SKM-1 (cell line): Measurements from ENCODE around the gene P2RX6.
"Not testable (repeated sequence)": the region's sequence is repeated elsewhere in the genome, so short reads cannot be mapped to it uniquely, and the experiment has no call there.

Experiments
- DNase-seq: peaks from one replicate; lab custom pipeline; 2025; ENCODE audit not compliant: unreplicated experiment; lab: John Stamatoyannopoulos, UW

P2RX6 gene

DNA sequence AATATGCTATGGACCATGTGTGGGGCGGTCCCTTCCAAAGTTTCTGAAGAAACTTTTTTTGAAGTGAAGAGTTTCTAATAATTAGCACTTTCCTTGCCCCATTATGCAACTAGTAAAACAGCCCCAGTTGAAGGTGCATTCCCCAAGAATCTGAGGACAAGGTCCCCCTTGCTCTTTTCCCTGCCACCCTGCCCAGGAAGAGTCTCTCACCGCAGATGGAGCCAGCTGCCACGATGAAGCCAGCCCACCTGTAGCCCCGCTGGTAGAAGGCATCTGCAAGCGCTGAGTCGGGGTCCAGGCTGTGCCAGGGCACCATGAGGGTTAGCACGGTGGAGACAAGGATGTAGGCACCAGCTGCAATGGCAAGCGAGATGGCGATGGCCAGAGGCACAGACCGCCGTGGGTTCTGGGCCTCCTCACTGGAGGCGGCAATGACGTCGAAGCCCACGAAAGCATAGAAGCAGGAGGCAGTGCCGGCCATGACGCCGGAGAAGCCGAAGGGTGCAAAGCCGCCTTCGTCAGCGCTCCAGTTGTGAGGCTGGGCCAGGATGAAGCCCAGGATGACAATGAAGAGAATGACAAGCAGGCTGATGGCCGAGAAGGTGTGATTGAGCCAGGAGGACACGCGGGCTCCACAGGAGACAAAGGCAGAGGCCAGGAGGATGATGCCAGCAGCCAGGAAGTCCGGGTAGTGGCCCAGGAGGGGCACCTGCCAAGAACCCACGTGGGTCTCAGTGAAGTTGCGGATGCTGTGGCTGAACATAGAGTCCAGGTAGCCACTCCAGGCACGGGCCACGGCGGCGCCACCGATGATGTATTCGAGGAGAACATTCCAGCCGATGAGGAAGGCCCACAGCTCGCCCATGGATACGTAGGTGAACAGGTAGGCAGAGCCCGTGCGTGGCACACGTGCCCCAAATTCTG is 15.9 kb downstream of the P2RX6 start:
- no peak for DNase-seq

GRCh38 chr22:21031545-21032036 is 16.6 kb downstream of the P2RX6 start:
- DNase-seq: no peak

GRCh38 chr22:21032037-21032867 is 17.3 kb downstream of the P2RX6 start, which contains the start of gene SLC7A4:
Gene SLC7A4 (minus strand): TSS chr22:21032561. CDS start chr22:21031812, 749 bp downstream.
- DNase-seq: no peak

DNA sequence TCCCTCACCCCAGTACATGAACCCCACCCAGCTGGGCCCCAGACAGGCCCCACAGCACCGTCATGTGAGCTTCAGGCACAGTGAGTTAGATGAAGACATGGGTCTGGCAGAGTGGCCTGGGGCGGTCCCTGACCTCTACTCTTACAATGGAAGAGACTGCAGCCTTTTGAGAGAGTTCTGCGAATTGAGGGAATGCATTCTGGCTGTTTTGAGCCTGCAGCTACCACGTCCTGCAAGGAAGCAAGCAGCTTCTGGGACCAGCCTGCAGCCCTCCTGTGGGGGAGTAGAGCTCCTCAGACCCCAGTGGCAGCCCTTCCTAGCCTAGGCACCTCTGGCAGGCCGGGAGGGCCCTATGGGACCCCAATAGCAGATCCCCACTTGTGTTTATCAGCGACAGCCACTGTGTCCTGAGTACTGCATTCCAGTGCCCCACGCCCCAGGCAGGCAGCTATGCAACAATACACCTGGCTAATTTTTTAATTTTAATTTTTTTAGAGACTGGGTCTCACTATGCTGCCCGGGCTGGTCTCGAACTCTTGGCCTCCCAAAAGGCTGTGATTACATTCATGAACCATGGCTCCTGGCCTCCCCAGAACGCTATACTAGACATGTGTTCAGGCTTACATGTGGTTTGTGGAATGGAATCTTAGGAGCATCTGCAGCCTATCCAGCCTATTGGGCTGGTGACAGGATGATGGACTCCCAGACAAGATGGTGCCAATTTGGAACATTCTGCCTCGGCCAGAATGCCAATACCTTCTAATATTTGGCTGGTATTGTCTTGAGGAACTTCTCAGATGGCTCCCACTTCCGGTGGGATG is 18.1 kb downstream of the P2RX6 start:
- DNase-seq: no peak

- DNase-seq: no peak
Measured at GRCh38 chr22:21033895-21034294, 18.9 kb downstream of the P2RX6 start.

GRCh38 chr22:21034989-21035388 is 20.0 kb downstream of the P2RX6 start:
- DNase-seq: no peak

GRCh38 chr22:21038405-21038804 is 23.4 kb downstream of the P2RX6 start:
- DNase-seq: no peak

DNA sequence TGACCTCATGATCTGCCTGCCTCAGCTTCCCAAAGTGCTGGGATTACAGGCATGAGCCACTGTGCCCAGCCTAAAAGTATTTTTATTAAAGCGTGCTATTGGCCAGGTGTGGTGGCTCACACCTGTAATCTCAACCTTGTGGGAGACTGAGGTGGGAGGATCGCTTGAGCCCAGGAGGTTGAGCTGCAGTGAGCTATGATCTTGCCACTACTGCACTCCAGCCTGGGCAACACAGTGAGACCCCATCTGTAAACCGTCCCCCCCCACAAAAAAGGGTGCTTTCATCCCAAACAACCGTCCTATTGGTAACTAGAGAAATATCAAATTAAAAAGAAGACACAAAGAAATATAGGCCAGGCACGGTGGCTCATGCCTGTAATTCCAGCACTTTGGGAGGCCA is 24.2 kb downstream of the P2RX6 start:
- DNase-seq: not testable (repeated sequence)

DNA sequence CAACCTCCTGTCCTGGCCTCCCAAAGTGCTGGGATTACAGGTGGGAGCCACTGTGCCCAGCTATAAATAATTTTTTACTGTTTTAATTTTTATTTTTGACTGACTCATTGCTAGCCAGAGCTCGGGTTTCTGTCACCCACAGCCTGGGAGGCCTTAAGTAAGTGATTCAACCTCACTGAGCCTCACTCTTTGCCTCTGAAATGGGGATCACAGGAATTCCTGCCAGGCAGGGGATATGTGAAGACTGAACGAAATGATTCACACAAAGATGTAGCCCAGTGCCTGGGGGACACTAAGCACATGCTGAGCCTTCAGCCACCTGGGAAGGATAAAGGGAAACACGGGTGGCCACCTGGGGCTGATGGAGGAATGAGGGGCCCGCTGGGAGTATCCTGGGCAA is 27.0 kb downstream of the P2RX6 start:
- no peak for DNase-seq

DNA sequence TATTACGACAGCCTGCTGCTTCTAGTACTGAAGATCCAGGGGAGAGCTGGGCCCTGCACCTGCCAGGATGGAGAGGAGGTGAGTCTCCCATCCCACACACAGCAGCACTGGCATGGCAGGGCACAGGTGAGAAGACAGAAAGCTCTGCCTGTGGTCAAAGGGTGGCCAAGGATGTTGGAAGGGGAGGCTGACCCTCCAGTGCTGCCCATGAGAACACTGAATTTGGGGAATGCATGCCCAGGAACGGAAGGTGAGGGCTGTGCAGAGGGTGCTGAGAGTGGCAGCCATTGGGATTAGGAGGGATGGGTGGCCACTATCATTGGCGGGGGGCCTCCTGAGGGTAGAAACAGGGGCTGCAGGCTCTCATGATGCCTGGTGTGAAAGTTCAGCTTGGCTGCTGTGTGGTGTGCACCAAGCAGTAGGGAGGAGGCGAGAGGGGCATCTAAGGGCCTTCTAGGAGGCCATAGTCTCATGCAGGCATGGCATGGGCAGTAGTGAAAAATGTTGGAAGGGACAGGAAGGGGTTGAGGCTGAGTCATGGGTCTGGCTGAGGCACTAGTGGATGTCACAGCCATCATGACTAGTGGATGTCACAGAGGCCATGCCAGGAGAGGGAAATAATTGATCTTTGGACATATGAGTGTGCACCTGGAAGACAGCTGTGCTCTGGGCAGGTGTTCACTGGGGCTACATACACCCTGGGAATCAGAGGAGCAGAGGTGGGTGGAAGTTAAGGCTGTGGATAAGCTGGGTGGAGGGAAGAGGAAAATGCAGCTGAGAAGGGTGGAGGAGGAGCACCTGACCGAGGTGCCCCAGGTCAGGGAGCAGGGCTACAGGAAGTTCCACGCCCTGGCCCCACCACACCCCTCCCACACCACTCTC is 28.3 kb downstream of the P2RX6 start:
- DNase-seq: no peak

GRCh38 chr22:21043860-21044535 is 29.0 kb downstream of the P2RX6 start:
- no peak for DNase-seq

GRCh38 chr22:21044931-21045584 is 30.1 kb downstream of the P2RX6 start:
- no peak for DNase-seq

- peak; percentile 19 for DNase-seq
Measured at GRCh38 chr22:21045585-21046294, 30.8 kb downstream of the P2RX6 start, which contains the start of gene LRRC74B. Gene LRRC74B (plus strand): TSS chr22:21045946. CDS start chr22:21045987, 41 bp downstream.

DNA sequence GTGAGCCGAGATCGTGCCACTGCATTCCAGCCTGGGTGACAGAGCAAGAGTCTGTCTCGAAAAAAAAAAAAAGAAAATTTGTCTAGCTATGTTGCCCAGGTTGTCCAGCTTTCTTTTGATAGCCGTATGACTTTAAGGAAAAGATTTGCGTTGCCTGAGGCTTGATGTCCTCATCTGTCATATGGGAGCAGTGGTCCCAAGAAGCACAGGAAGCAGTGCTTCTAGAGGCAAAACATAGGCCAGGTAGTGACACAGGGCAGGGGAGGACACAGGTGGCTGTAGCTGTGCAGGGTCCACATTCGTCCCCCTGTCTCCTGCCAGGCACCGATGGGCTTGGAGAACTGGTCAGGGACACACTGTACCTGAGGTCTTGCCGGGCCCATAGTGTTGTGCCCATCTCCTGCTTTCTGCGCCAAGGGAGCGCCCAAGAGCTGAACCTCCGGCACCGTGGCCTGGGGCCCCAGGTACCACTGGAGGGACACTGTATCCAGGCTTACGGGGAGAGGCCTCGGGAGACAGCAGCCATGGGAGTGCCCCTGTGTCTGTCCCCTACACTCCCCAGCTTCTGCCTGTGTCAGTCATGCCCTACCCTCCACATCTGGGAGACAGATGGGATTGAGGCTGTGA is 32.2 kb downstream of the P2RX6 start:
- DNase-seq: no peak

GRCh38 chr22:21047730-21048129 is 32.8 kb downstream of the P2RX6 start:
- DNase-seq: no peak

DNA sequence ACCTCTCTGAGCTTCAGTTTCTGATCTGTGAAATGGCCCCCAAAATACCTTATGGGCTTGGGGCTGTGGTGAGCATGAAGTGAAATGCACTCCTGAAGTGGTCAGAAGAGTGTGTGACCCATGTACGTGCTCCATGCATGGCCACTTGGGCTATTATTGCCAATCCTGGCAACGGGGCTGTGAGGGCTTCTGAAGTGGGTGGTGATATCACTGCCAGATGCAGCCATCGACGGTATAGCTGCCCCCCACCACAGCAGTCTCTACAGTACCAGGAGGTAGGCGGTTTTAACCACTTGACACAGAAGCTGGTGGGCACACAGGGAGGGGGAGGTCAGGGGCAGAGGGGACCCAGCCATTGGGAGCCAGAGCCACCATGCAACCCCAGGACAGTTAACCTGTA is 33.5 kb downstream of the P2RX6 start:
- not testable (repeated sequence) for DNase-seq

DNA sequence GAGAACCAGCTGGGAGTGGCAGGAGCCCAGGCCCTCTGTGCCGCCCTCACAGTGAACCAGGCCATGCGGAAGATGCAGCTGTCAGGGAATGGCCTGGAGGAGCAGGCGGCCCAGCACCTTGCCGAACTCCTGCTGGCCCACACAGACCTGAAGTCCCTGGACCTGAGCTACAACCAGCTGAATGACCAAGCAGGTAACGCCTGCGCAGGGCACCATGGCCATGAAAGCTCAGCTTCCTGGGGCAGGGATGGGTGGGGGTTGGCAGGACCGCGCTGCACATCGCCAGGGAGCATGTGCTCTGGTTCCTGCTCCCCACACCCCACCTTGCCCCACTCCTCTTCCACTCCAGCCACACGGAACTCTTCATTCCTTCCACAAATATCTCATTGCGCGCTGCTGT is 34.0 kb downstream of the P2RX6 start:
- not testable (repeated sequence) for DNase-seq
